Measurements from ENCODE around the gene SFT2D3.

- TF ChIP-seq EZH2 (IDR thresholded peaks at IDR 0.05; ENCODE audit: borderline replicate concordance, low read depth, low read length, poor library complexity, severe bottlenecking) (no peak), CTCF (conservative IDR thresholded peaks at IDR 0.05; ENCODE audit: low read depth, low read length) (no peak)
Measured at GRCh38 chr2:127690696-127691095, 10.6 kb upstream of the SFT2D3 start.
